Activated naive CD8-positive, alpha-beta T cell treated with anti-CD3 and anti-CD28 coated beads for 36 hours (primary cell): ENCODE results near the gene ADIPOQ. TPM values are rescaled to one million over a fixed set of nuclear protein-coding genes. Genes with fewer than 3 reads are reported as not detected.
"Not testable (repeated sequence)": the region's sequence is repeated elsewhere in the genome, so short reads cannot be mapped to it uniquely, and the experiment has no call there.

ENCODE experiments used
- DNase-seq: peaks from one replicate; pipeline ENCODE4 v3.0.0; 2021
- H3K27ac Mint-ChIP-seq: one replicate; pipeline ENCODE4 v1.8.0; 2022; ENCODE audit warnings: mild to moderate bottlenecking, moderate library complexity, mixed read lengths
- H3K27me3 Mint-ChIP-seq: one replicate; pipeline ENCODE4 v1.8.0; 2022; ENCODE audit warnings: mild to moderate bottlenecking, mixed read lengths
- H3K36me3 Mint-ChIP-seq: one replicate; pipeline ENCODE4 v1.8.0; 2021; ENCODE audit warnings: mild to moderate bottlenecking, mixed read lengths
- H3K4me1 Mint-ChIP-seq: one replicate; pipeline ENCODE4 v1.8.0; 2021; ENCODE audit warnings: mixed read lengths
- H3K4me3 Mint-ChIP-seq: one replicate; pipeline ENCODE4 v1.8.0; 2022; ENCODE audit warnings: mild to moderate bottlenecking, moderate library complexity, mixed read lengths
- H3K9me3 Mint-ChIP-seq: one replicate; pipeline ENCODE4 v1.8.0; 2022; ENCODE audit warnings: mixed read lengths
- total RNA-seq, 2 experiments: library from RNA; stranded (reverse); gene quantifications; one replicate each; pipeline ENCODE4 v1.2.3, GENCODE V29; 2021

ADIPOQ gene
- total RNA-seq, result not detected

DNA sequence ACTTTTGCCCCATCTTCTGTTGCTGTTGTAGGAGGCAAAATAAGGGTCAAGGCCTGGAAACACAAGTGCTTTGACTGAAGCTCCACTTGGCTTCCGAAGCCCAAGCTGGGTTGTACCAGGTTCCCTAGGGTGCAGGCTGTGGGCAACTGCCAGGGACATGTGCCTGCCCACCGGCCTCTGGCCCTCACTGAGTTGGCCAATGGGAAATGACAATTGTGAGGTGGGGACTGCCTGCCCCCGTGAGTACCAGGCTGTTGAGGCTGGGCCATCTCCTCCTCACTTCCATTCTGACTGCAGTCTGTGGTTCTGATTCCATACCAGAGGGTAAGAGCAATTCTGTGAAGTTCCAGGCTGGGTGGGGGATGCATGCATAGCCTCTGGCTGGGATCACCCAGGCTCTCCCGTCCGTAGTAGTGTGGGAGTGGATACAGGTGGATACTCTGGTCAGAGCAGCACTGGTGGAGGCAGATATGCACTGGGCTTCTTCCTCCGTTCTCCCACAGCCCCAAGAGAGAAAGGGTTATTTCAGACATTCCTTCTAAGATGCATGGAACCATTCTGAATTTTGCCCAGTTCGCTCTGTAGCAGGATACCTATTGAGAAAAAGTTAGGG is at the start of gene ADIPOQ:
ADIPOQ (plus strand) TSS at position 285 of the 613 bp plus-strand sequence. CDS start 10,349 bp downstream, outside the sequence.
- Mint-ChIP-seq H3K4me3 (no peak within 1 kb of the TSS), H3K27me3 (peaks cover 13% of the 10 kb centered on the region), H3K27ac (no peak within 1 kb of the TSS), H3K4me1 (no peaks in the 10 kb centered on the region), H3K36me3 (no peaks in the 10 kb centered on the region), H3K9me3 (no peaks in the 10 kb centered on the region)
- no peak for DNase-seq

DNA sequence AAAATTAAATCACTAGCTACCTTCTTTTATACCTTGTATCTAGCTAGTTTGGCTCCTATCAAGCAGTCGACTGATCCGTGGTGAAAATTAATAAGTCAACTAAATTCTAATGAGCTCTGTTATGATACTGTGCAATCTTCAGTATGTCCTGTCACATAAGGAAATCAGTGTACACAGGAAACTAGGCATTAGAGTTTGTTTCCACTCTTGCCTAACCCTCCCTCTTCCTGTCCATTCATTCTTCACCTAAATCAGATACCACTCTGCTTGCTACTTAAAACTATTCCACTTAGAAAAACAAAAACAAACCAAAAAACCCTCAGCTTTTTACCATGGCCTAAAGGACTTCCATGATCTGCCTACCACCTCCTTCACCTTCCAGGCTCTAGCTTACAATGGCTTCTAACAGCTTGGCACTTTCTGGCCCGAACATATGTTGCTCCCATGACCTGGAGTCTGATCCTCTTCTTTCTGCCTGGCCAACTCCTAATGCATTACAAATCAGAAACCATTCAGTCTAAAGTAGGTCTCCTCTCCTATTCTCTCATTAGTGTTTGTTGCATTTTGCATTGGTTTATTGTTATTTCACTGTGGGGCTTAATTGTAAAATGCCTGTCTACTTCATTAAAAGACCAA is 44.2 kb upstream of the ADIPOQ start:
- Mint-ChIP-seq H3K9me3 (no peaks in the 10 kb centered on the region), H3K4me1 (peaks cover 18% of the 10 kb centered on the region), H3K27ac (no peak overlapping the region), H3K27me3 (no peaks in the 10 kb centered on the region), H3K36me3 (peaks cover 41% of the 10 kb centered on the region), H3K4me3 (no peak overlapping the region)
- DNase-seq, result no peak

DNA sequence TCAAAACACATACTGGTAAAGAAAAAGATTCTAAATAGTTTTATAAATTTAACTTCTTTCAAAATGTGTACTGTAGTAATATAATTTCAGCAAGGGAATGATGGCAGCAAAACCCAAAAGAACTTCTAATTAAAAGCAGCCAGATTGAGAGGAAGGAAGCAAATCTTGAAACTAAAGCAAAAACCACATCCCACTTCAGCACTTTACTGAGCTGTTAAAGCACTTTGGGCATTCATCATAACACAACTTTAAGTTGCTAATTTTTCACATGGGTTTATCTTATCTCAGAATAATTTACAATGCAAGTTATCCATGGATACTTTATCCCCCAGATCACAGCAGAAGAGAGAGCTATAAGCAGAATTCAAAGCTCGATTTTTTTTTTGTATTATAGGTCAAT is 42.2 kb upstream of the ADIPOQ start:
- no peak overlapping the region for H3K27ac Mint-ChIP-seq
- H3K4me3 Mint-ChIP-seq, result no peak overlapping the region
- H3K36me3 Mint-ChIP-seq, result peaks cover 44% of the 10 kb centered on the region
- no peak for DNase-seq
- H3K27me3 Mint-ChIP-seq, result no peaks in the 10 kb centered on the region
- peaks cover 28% of the 10 kb centered on the region for H3K4me1 Mint-ChIP-seq
- no peaks in the 10 kb centered on the region for H3K9me3 Mint-ChIP-seq

DNA sequence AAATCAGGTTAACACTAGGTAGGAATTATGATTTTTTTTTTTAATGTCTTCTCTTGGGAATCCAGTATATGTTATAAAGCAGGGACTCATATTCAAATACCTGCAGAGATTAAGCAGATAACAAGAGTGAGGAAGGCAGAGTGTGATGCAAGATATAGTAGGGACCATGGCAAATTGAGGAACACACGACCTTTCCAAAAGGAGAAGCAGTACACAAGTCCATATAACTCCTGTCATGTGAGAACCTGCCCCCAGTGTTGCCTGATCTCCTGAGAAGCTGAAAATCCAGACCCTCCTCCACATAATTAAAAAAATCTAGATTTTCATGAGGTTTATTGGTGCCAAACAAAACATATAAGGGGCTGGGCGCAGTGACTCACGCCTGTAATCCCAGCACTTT is 39.8 kb upstream of the ADIPOQ start:
- peaks cover 38% of the 10 kb centered on the region for H3K4me1 Mint-ChIP-seq
- no peak overlapping the region for H3K4me3 Mint-ChIP-seq
- H3K27me3 Mint-ChIP-seq, result no peaks in the 10 kb centered on the region
- H3K9me3 Mint-ChIP-seq, result no peaks in the 10 kb centered on the region
- no peak overlapping the region for H3K27ac Mint-ChIP-seq
- no peak for DNase-seq
- peaks cover 40% of the 10 kb centered on the region for H3K36me3 Mint-ChIP-seq

DNA sequence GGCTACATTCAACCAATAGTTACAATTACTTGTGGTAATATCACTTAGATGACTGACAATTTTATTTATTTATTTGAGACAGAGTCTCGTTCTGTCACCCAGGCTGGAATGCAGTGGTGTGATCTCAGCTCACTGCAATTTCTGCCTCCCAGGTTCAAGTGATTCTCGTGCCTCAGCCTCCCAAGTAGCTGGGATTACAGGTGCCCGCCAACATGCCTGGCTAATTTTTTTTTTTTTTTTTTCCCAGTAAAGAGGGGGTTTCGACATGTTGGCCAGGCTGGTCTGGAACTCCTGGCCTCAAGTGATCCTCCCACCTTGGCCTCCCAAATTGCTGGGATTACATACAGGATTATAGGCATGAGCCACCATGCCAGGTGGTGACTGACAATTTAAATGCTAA is 39.1 kb upstream of the ADIPOQ start:
- H3K4me1 Mint-ChIP-seq, result peaks cover 37% of the 10 kb centered on the region
- H3K4me3 Mint-ChIP-seq, H3K27ac Mint-ChIP-seq, DNase-seq, H3K27me3 Mint-ChIP-seq, H3K9me3 Mint-ChIP-seq: not testable (repeated sequence)
- H3K36me3 Mint-ChIP-seq, result peaks cover 38% of the 10 kb centered on the region

DNA sequence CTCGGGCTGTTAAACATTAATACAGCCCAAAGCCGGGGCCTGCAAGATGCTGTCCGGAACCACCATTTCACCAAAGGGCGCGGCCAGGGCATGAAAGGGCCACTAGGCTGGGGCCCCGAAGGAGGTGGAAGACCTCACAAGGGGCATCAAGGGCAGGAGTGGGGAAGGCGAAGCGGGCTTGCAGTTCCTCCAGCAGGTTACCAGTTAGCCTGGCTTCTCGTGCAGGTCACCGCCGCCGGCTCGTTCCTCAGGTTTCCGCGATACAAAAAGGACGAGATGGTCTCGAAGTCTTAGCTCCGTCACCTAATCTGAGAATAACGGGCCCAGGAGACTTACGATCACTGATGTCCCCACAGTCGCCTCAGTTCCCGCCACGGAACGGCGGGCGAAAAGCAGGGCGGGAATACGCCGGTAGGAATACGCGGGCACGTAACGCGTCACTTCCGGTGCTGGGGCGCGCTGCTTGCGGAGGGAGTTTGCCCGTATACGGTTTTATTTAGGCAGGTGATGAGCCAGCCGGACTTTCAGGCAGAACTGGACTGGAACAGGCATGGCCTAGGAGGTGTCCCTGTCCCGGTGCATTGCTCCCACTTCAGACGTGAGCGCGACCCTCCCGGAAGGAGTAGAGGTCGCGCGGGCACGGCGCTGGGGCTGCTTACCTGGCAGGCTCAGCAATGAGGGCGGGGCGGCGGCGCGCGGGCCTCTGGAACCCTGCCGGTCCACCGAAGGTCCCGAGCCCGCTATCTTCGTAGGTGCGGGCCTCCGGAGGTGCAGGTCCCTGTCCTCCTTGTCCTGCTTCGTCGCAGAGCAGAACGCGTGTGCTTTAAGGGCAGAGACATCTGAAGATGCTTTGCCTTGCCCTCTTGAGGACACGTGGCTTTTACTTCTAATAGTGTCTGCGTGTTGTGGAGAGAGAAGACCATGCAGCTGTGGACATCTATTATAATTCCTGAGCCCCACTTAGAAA is 36.1 kb upstream of the ADIPOQ start, which contains the start of gene RFC4:
RFC4 (minus strand) TSS at position 394 of the 967 bp plus-strand sequence. CDS start 1,769 bp downstream, outside the sequence.
- no peaks in the 10 kb centered on the region for H3K9me3 Mint-ChIP-seq

DNA sequence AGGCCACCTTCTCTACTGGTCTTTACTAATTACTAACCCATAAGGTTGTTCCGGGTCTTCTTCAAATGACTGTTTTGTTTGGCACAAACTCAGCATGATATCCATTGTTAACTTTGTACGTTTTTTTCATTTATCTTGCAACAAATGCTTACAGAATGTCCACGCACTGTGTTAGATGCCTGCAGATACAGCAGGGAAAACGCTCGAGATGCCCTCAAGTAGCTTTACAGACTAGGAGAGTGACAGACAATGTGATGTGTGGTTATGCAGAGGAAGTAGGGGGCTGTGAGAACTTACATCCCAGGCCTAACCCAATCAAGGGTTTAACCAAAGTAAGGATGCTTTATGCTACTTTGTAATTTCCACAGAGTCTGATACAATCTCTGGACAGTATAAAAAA is 35.3 kb upstream of the ADIPOQ start:
- no peak for DNase-seq
- peaks cover 24% of the 10 kb centered on the region for H3K4me1 Mint-ChIP-seq
- H3K9me3 Mint-ChIP-seq, result no peaks in the 10 kb centered on the region
- H3K36me3 Mint-ChIP-seq, result peaks cover 20% of the 10 kb centered on the region
- peak overlapping the region; percentile 88 for H3K4me3 Mint-ChIP-seq
- H3K27ac Mint-ChIP-seq, result peak overlapping the region; percentile 90
- no peaks in the 10 kb centered on the region for H3K27me3 Mint-ChIP-seq

More for the DNA sequence above, 36.1 kb upstream of the ADIPOQ start, which contains the start of gene RFC4:
- Mint-ChIP-seq H3K4me1 (peaks cover 25% of the 10 kb centered on the region), H3K27ac (peak within 1 kb of the TSS; percentile 90), H3K27me3 (no peaks in the 10 kb centered on the region), H3K36me3 (peaks cover 20% of the 10 kb centered on the region), H3K4me3 (peak within 1 kb of the TSS; percentile 88)
- peak; percentile 85 for DNase-seq

DNA sequence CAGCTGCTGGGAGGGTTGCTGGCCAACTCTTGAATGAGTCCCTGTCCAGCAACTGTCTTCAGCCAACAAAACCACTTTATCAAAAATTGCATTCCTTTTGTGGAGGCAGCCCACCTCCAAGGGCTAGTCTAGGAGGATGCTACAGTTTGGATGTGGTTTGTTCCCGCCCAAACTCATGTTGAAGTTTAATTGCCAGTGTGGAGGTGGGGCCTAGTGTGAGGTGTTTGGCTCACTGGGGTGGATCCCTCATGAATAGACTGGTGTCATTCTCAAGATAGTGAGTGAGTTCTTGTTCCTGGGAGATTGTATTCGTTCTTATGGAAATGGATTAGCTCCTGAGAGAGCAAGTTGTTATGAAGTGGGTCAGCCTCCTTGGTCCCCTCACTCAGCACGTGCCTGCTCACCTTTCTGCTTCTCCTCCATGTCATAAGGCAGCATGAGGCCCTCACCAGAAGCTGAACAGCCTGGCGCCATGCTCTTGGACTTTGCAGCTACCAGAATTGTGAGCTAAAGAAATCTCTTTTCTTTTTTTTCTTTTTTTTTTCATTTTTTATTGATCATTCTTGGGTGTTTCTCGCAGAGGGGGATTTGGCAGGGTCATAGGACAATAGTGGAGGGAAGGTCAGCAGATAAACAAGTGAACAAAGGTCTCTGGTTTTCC is 32.0 kb upstream of the ADIPOQ start:
- Mint-ChIP-seq H3K27me3 (peaks cover 6% of the 10 kb centered on the region), H3K27ac (no peak overlapping the region)
- no peak for DNase-seq

DNA sequence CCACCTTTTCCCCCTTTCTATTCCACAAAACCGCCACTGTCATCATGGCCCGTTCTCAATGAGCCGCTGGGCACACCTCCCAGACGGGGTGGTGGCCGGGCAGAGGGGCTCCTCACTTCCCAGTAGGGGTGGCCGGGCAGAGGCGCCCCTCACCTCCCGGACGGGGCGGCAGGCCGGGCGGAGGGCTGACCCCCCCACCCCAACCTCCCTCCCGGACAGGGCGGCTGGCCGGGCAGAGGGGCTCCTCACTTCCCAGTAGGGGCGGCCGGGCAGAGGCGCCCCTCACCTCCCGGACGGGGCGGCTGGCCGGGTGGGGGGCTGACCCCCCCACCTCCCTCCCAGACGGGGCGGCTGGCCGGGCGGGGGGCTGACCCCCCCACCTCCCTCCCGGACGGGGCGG is 31.2 kb upstream of the ADIPOQ start:
- not testable (repeated sequence) for DNase-seq, H3K9me3 Mint-ChIP-seq, H3K36me3 Mint-ChIP-seq, H3K4me3 Mint-ChIP-seq, H3K27me3 Mint-ChIP-seq, H3K27ac Mint-ChIP-seq
- peaks cover 17% of the 10 kb centered on the region for H3K4me1 Mint-ChIP-seq

More for the DNA sequence above, 32.0 kb upstream of the ADIPOQ start:
- Mint-ChIP-seq H3K4me3 (no peak overlapping the region), H3K9me3 (no peaks in the 10 kb centered on the region), H3K36me3 (peaks cover 2% of the 10 kb centered on the region), H3K4me1 (peaks cover 12% of the 10 kb centered on the region)

DNA sequence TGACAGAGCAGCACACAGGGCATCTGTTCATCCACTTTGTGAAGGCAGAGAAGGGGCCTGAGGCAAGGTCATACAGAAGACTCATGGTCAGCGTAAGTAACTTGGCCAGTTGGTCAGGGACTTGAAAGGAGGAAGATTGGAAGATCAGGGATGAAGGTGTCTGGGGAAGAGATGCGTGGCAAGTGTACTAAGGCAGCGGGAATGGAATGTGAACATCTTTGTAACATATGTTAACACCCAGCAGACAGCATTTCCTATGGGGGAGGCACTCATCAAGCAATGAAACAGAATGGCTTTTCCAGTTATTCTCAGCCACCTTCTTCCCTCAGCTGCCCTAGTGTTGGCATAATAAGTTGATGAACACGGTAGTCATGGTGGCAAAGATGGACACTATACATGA is 28.4 kb upstream of the ADIPOQ start:
- Mint-ChIP-seq H3K36me3 (no peaks in the 10 kb centered on the region), H3K4me1 (peaks cover 6% of the 10 kb centered on the region), H3K27me3 (peaks cover 6% of the 10 kb centered on the region), H3K9me3 (no peaks in the 10 kb centered on the region), H3K27ac (no peak overlapping the region), H3K4me3 (no peak overlapping the region)
- DNase-seq, result no peak

DNA sequence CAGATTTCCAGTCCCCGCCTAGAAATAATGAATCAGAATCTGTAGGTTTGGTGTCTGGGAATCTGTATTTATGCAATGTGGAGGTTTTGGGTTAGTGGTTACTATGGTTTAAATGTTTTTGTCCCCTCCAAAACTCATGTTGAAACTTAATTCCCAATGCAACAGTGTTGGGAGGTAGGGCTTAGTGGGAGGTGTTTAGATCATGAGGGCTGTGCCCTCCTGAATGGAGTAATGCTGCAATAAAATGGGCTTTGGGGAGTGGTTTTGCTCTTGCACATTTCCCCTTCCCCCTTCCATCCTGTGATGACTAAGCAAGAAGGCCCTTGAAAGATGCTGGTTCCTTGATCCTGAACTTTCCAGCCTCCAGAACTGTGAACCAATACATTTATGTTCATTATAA is 27.1 kb upstream of the ADIPOQ start:
- Mint-ChIP-seq H3K27me3 (peaks cover 6% of the 10 kb centered on the region), H3K4me1 (peaks cover 6% of the 10 kb centered on the region), H3K4me3 (no peak overlapping the region), H3K36me3 (no peaks in the 10 kb centered on the region), H3K27ac (no peak overlapping the region), H3K9me3 (no peaks in the 10 kb centered on the region)
- no peak for DNase-seq

DNA sequence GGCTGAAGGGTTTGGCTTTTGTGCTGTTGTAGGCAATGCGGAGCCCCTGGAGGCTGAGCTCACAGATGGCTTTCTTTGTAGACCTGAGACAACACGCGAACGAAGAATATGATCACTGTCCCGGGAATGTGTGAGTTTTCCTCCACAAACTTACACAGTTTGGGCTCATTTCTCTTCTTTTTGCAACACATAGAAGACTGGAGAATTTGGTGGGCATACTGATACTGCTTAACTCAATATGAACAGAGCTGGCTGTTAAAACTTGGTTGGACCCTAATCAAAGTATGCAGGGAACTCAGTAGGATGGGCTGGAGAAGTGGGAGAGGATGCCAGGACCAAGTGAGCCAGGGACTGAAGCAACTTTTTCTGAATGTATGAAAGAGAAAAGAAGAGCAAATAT is 24.0 kb upstream of the ADIPOQ start:
- Mint-ChIP-seq H3K9me3 (no peaks in the 10 kb centered on the region), H3K27me3 (no peaks in the 10 kb centered on the region), H3K36me3 (no peaks in the 10 kb centered on the region), H3K4me3 (no peak overlapping the region), H3K4me1 (peaks cover 11% of the 10 kb centered on the region), H3K27ac (no peak overlapping the region)
- no peak for DNase-seq

DNA sequence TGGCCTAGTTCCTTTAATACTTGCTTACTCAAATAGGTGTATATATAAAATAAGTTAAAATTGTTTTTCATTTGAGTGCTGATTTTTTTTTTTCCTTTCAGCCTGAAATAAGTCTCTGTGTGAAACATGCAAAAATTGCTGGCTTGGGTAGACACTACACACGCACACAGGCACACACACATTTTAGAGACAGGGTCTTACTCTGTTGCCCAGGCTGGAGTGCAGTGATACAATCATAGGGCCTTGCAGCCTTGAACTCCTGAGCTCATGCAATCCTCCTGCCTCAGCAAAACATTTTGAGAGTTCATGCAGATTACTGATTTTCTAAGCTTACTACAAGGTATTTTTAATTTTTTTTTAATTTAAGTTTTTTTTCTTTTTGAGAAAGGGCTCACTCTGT is 23.6 kb upstream of the ADIPOQ start:
- peaks cover under 1% of the 10 kb centered on the region for H3K36me3 Mint-ChIP-seq

DNA sequence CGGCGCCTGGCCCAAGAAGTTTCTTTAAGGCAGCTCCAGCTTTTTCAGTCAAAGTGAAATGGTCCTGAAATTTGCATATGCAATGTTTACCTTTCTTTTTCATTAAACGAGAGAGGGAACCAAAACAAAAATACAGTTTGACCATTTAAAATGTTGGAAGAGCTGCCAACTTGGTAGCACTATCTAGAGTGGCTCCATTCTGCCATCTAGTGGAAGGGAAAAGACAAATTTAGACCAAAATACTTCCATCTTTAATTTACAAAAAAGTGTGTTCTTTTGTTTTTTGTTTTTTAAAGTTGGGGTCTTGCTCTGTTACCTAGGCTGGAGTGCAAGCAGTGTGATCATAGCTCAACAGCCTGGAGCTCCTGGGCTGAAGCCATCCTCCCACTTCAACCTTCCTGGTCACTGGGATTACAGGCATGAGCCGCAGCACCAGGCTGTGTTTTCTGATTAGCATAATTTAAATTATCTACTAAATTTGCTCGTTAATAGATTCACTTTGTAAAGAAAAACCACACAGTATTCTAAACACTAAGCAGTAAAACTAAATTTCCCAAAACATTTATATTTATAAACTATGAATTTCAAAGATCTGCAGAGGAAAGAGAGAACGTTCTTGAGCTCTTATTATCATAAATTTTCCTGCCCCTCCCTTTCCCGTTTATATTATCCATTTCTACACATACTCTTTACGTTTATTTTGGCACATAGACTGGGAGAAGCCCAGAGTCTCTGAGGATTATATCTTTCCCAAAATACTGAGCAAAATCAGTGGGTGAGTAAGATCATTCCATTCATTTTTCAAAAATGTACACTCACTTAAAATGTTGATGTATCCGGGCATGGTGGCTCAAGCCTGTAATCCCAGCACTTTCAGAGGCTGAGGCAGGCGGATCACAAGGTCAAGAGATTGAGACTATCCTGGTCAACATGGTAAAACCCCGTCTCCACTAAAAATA is 20.8 kb upstream of the ADIPOQ start:
- peaks cover 28% of the 10 kb centered on the region for H3K4me1 Mint-ChIP-seq
- no peaks in the 10 kb centered on the region for H3K9me3 Mint-ChIP-seq
- H3K27me3 Mint-ChIP-seq, result peaks cover 10% of the 10 kb centered on the region
- no peak overlapping the region for H3K27ac Mint-ChIP-seq
- H3K36me3 Mint-ChIP-seq, result peaks cover 16% of the 10 kb centered on the region
- H3K4me3 Mint-ChIP-seq, result no peak overlapping the region
- no peak for DNase-seq

More for the DNA sequence above, 23.6 kb upstream of the ADIPOQ start:
- H3K4me3 Mint-ChIP-seq, result no peak overlapping the region
- H3K4me1 Mint-ChIP-seq, result peaks cover 12% of the 10 kb centered on the region
- no peak for DNase-seq
- no peaks in the 10 kb centered on the region for H3K9me3 Mint-ChIP-seq
- H3K27ac Mint-ChIP-seq, result no peak overlapping the region
- no peaks in the 10 kb centered on the region for H3K27me3 Mint-ChIP-seq
